ENCODE data around the gene SMIM5.

Gene SMIM5

GRCh38 chr17:75602644-75603043, 30.6 kb upstream of the SMIM5 start:
- no peak for DNase-seq
- Histone ChIP-seq H3K27me3 (ENCODE audit: insufficient read depth, low read length) (no peaks in the 10 kb centered on the region), H3K4me2 (ENCODE audit: low read length) (no peak overlapping the region), H3K4me3 (ENCODE audit: low read depth, low read length) (no peak overlapping the region), H2AFZ (ENCODE audit: insufficient read depth, low read length, poor library complexity) (no peak overlapping the region), H3K9me3 (ENCODE audit: insufficient read depth, low read depth, low read length) (peaks cover 1% of the 10 kb centered on the region), H2BK120ac (ENCODE audit: insufficient read depth, low read length, poor library complexity) (no peak overlapping the region), H3K23ac (ENCODE audit: low read length) (no peak overlapping the region), H2AK5ac (ENCODE audit: low read length) (no peak overlapping the region), H4K12ac (ENCODE audit: low read depth, low read length) (no peak overlapping the region), H2BK5ac (ENCODE audit: low read depth, low read length, poor library complexity) (no peak overlapping the region), H3K79me1 (ENCODE audit: low read length) (no peaks in the 10 kb centered on the region), H3K9ac (ENCODE audit: low read length) (no peak overlapping the region), H3K14ac (ENCODE audit: low read length) (no peak overlapping the region), H2BK12ac (ENCODE audit: low read length) (no peak overlapping the region), H3K79me2 (ENCODE audit: control insufficient read depth, insufficient read depth, low read length, poor library complexity) (no peaks in the 10 kb centered on the region), H3K4ac (ENCODE audit: low read depth, low read length) (no peak overlapping the region), H3K18ac (ENCODE audit: low read length) (no peak overlapping the region), H3K27ac (ENCODE audit: low read depth, low read length) (no peak overlapping the region), H4K91ac (ENCODE audit: low read depth, low read length) (no peak overlapping the region), H4K8ac (ENCODE audit: low read depth, low read length) (no peak overlapping the region), H3K36me3 (ENCODE audit: control insufficient read depth in 1 of 2, insufficient read depth in 2 of 2, low read length in 2 of 2) (no peaks in the 10 kb centered on the region), H3K4me1 (ENCODE audit: control insufficient read depth in 1 of 2, insufficient read depth in 2 of 2, low read length in 2 of 2) (no peaks in the 10 kb centered on the region)
- WGBS (ENCODE audit: extremely low coverage, insufficient coverage, insufficient read length), result no CpG with 5 or more reads among the region's 12 CpGs

GRCh38 chr17:75603123-75603522, 30.1 kb upstream of the SMIM5 start:
- Histone ChIP-seq H2BK5ac (ENCODE audit: low read depth, low read length, poor library complexity) (no peak overlapping the region), H3K27me3 (ENCODE audit: insufficient read depth, low read length) (no peaks in the 10 kb centered on the region)
- WGBS (ENCODE audit: extremely low coverage, insufficient coverage, insufficient read length), result 100% methylated on average over 1 of the region's 9 CpGs

GRCh38 chr17:75604034-75604695, 29.1 kb upstream of the SMIM5 start:
- no peaks in the 10 kb centered on the region for H3K79me2 ChIP-seq (ENCODE audit: control insufficient read depth, insufficient read depth, low read length, poor library complexity)
- H3K27me3 ChIP-seq (ENCODE audit: insufficient read depth, low read length), result no peaks in the 10 kb centered on the region
- no peak overlapping the region for H2AFZ ChIP-seq (ENCODE audit: insufficient read depth, low read length, poor library complexity)
- H3K36me3 ChIP-seq (ENCODE audit: control insufficient read depth in 1 of 2, insufficient read depth in 2 of 2, low read length in 2 of 2), result no peaks in the 10 kb centered on the region
- H3K9ac ChIP-seq (ENCODE audit: low read length), result no peak overlapping the region
- no peak for DNase-seq
- no peak overlapping the region for H4K12ac ChIP-seq (ENCODE audit: low read depth, low read length)
- H2AK5ac ChIP-seq (ENCODE audit: low read length), result no peak overlapping the region
- H2BK120ac ChIP-seq (ENCODE audit: insufficient read depth, low read length, poor library complexity), result no peak overlapping the region
- H3K23ac ChIP-seq (ENCODE audit: low read length), result no peak overlapping the region
- H2BK12ac ChIP-seq (ENCODE audit: low read length), result no peak overlapping the region
- H3K4me1 ChIP-seq (ENCODE audit: control insufficient read depth in 1 of 2, insufficient read depth in 2 of 2, low read length in 2 of 2), result no peaks in the 10 kb centered on the region
- H4K8ac ChIP-seq (ENCODE audit: low read depth, low read length), result no peak overlapping the region
- H3K27ac ChIP-seq (ENCODE audit: low read depth, low read length), result no peak overlapping the region
- H4K91ac ChIP-seq (ENCODE audit: low read depth, low read length), result no peak overlapping the region
- H2BK5ac ChIP-seq (ENCODE audit: low read depth, low read length, poor library complexity), result no peak overlapping the region
- no peak overlapping the region for H3K4me3 ChIP-seq (ENCODE audit: low read depth, low read length)
- H3K4ac ChIP-seq (ENCODE audit: low read depth, low read length), result no peak overlapping the region
- no peak overlapping the region for H3K14ac ChIP-seq (ENCODE audit: low read length)
- no CpG with 5 or more reads among the region's 12 CpGs for WGBS (ENCODE audit: extremely low coverage, insufficient coverage, insufficient read length)
- no peak overlapping the region for H3K4me2 ChIP-seq (ENCODE audit: low read length)
- H3K9me3 ChIP-seq (ENCODE audit: insufficient read depth, low read depth, low read length), result peaks cover 1% of the 10 kb centered on the region
- no peak overlapping the region for H3K18ac ChIP-seq (ENCODE audit: low read length)
- H3K79me1 ChIP-seq (ENCODE audit: low read length), result no peaks in the 10 kb centered on the region

More at GRCh38 chr17:75603123-75603522, 30.1 kb upstream of the SMIM5 start:
- no peak overlapping the region for H3K4ac ChIP-seq (ENCODE audit: low read depth, low read length)
- H3K27ac ChIP-seq (ENCODE audit: low read depth, low read length), result no peak overlapping the region
- H3K36me3 ChIP-seq (ENCODE audit: control insufficient read depth in 1 of 2, insufficient read depth in 2 of 2, low read length in 2 of 2), result no peaks in the 10 kb centered on the region
- no peaks in the 10 kb centered on the region for H3K79me2 ChIP-seq (ENCODE audit: control insufficient read depth, insufficient read depth, low read length, poor library complexity)
- H3K79me1 ChIP-seq (ENCODE audit: low read length), result no peaks in the 10 kb centered on the region
- H2AFZ ChIP-seq (ENCODE audit: insufficient read depth, low read length, poor library complexity), result no peak overlapping the region
- no peak overlapping the region for H3K18ac ChIP-seq (ENCODE audit: low read length)
- no peak overlapping the region for H3K23ac ChIP-seq (ENCODE audit: low read length)
- no peak overlapping the region for H3K9ac ChIP-seq (ENCODE audit: low read length)
- H3K14ac ChIP-seq (ENCODE audit: low read length), result no peak overlapping the region
- DNase-seq, result no peak
- H4K8ac ChIP-seq (ENCODE audit: low read depth, low read length), result no peak overlapping the region
- no peak overlapping the region for H4K91ac ChIP-seq (ENCODE audit: low read depth, low read length)
- H3K4me1 ChIP-seq (ENCODE audit: control insufficient read depth in 1 of 2, insufficient read depth in 2 of 2, low read length in 2 of 2), result no peaks in the 10 kb centered on the region
- no peak overlapping the region for H3K4me3 ChIP-seq (ENCODE audit: low read depth, low read length)
- H3K9me3 ChIP-seq (ENCODE audit: insufficient read depth, low read depth, low read length), result peaks cover 1% of the 10 kb centered on the region
- no peak overlapping the region for H2BK120ac ChIP-seq (ENCODE audit: insufficient read depth, low read length, poor library complexity)
- H2BK12ac ChIP-seq (ENCODE audit: low read length), result no peak overlapping the region
- H2AK5ac ChIP-seq (ENCODE audit: low read length), result no peak overlapping the region
- no peak overlapping the region for H4K12ac ChIP-seq (ENCODE audit: low read depth, low read length)
- H3K4me2 ChIP-seq (ENCODE audit: low read length), result no peak overlapping the region

- H2AFZ ChIP-seq (ENCODE audit: insufficient read depth, low read length, poor library complexity), result no peak overlapping the region
- WGBS (ENCODE audit: extremely low coverage, insufficient coverage, insufficient read length), result no CpG with 5 or more reads among the region's 16 CpGs
- no peaks in the 10 kb centered on the region for H3K4me1 ChIP-seq (ENCODE audit: control insufficient read depth in 1 of 2, insufficient read depth in 2 of 2, low read length in 2 of 2)
- no peak overlapping the region for H2BK120ac ChIP-seq (ENCODE audit: insufficient read depth, low read length, poor library complexity)
- no peak overlapping the region for H3K9ac ChIP-seq (ENCODE audit: low read length)
- H3K79me2 ChIP-seq (ENCODE audit: control insufficient read depth, insufficient read depth, low read length, poor library complexity), result no peaks in the 10 kb centered on the region
- H4K8ac ChIP-seq (ENCODE audit: low read depth, low read length), result no peak overlapping the region
- no peak overlapping the region for H3K14ac ChIP-seq (ENCODE audit: low read length)
- no peak overlapping the region for H2BK5ac ChIP-seq (ENCODE audit: low read depth, low read length, poor library complexity)
- no peak for DNase-seq
- no peak overlapping the region for H2BK12ac ChIP-seq (ENCODE audit: low read length)
- H2AK5ac ChIP-seq (ENCODE audit: low read length), result no peak overlapping the region
- no peak overlapping the region for H3K23ac ChIP-seq (ENCODE audit: low read length)
- no peaks in the 10 kb centered on the region for H3K79me1 ChIP-seq (ENCODE audit: low read length)
- no peak overlapping the region for H3K4me3 ChIP-seq (ENCODE audit: low read depth, low read length)
- no peak overlapping the region for H3K4ac ChIP-seq (ENCODE audit: low read depth, low read length)
- peaks cover 1% of the 10 kb centered on the region for H3K9me3 ChIP-seq (ENCODE audit: insufficient read depth, low read depth, low read length)
- no peaks in the 10 kb centered on the region for H3K36me3 ChIP-seq (ENCODE audit: control insufficient read depth in 1 of 2, insufficient read depth in 2 of 2, low read length in 2 of 2)
- no peak overlapping the region for H3K27ac ChIP-seq (ENCODE audit: low read depth, low read length)
- H3K4me2 ChIP-seq (ENCODE audit: low read length), result no peak overlapping the region
- H4K12ac ChIP-seq (ENCODE audit: low read depth, low read length), result no peak overlapping the region
- H3K27me3 ChIP-seq (ENCODE audit: insufficient read depth, low read length), result no peaks in the 10 kb centered on the region
- H4K91ac ChIP-seq (ENCODE audit: low read depth, low read length), result no peak overlapping the region
- H3K18ac ChIP-seq (ENCODE audit: low read length), result no peak overlapping the region
Observed at GRCh38 chr17:75605790-75606189, 27.4 kb upstream of the SMIM5 start.

Data from trophoblast cell (in vitro differentiated cells and primary cell).